NCI-H82 treated with DMSO at 0.1 percent for 48 hours (cell line): ENCODE results near the gene ZNF382.

Experiments
- DNase-seq: peaks from one replicate; lab custom pipeline; 2025; ENCODE audit not compliant: unreplicated experiment; lab: John Stamatoyannopoulos, UW

ZNF382 gene

DNA sequence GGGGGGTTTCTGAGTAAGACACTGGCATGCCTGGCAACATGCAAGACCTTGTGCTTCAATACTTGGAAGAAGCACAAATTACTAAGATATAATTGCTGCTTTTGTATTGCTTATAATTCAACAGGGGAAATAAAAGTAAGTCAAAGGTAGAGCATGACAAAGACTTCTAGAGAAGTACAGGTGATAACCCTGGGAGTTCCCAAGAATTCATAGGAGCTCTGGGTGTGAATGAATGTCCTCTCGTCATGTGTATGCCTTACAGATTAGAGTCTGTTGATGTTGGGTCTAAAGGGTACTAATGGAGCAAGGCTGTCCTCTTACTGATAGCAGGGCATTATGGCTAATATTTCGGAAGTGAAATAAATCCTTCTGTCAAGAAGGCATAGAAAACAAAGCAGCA, 69.1 kb downstream of the ZNF382 start:
- DNase-seq: no peak

DNA sequence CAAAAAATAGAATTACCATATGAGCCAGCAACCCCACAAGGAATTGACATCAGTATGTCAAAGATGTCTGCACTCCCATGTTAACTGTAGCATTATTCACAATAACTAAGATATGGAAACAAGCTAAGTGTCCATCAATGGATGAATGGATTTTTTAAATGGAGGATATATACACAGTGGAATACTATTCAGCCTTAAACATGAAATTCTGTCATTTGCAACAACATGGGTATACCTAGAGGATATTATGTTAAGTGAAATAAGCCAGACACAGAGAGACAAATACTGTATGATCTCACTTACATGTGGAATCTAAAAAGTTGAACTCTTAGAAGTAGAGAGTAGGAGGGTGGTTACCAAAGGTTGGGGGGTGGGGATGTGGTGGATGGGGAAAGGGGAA, 74.3 kb downstream of the ZNF382 start:
- no peak for DNase-seq
